Mesenchymal stem cell (in vitro differentiated cells and primary cell): Measurements from ENCODE around the gene EEF2K.
"Not testable (repeated sequence)": the region's sequence is repeated elsewhere in the genome, so short reads cannot be mapped to it uniquely, and the experiment has no call there.

Experiments
- DNase-seq: peaks from one replicate; pipeline ENCODE4 v3.0.0-alpha.2; 2013
- H2AFZ ChIP-seq: one replicate; pipeline ENCODE4 v1.6.1; 2013; ENCODE audit warnings: low read depth, mild to moderate bottlenecking, control low read depth, inconsistent platforms, low read length, moderate library complexity
- H2AK5ac ChIP-seq: 2 replicates; pipeline ENCODE4 v1.6.1; 2013; ENCODE audit warnings: low read length, moderate library complexity, mild to moderate bottlenecking, inconsistent platforms; ENCODE audit not compliant: severe bottlenecking
- H2BK120ac ChIP-seq: one replicate; pipeline ENCODE4 v1.6.1; 2013; ENCODE audit warnings: low read depth, mild to moderate bottlenecking, inconsistent platforms, low read length, moderate library complexity
- H2BK12ac ChIP-seq, 2 experiments: one replicate each; pipeline ENCODE4 v1.6.1; 2013; ENCODE audit warnings: inconsistent platforms in 2 of 2, low read length in 2 of 2, mild to moderate bottlenecking in 2 of 2, moderate library complexity in 2 of 2, control low read depth in 1 of 2
- H2BK15ac ChIP-seq: one replicate; pipeline ENCODE4 v1.6.1; 2013; ENCODE audit warnings: mild to moderate bottlenecking, low read depth, inconsistent platforms; ENCODE audit not compliant: poor library complexity, severe bottlenecking
- H2BK5ac ChIP-seq: 2 replicates; pipeline ENCODE4 v1.6.1; 2013; ENCODE audit warnings: low read depth, mild to moderate bottlenecking, low read length, control low read depth, inconsistent platforms; ENCODE audit not compliant: poor library complexity, severe bottlenecking
- H3K14ac ChIP-seq, 2 experiments: one replicate each; pipeline ENCODE4 v1.6.1; 2013; ENCODE audit warnings: inconsistent platforms in 2 of 2, low read length in 2 of 2, control low read depth in 1 of 2, mild to moderate bottlenecking in 1 of 2, moderate library complexity in 1 of 2
- H3K18ac ChIP-seq, 2 experiments: one replicate each; pipeline ENCODE4 v1.6.1; 2013; ENCODE audit warnings: inconsistent platforms in 2 of 2, low read length in 2 of 2, control low read depth in 1 of 2, low read depth in 1 of 2, mild to moderate bottlenecking in 1 of 2
- H3K23ac ChIP-seq, 2 experiments: one replicate each; pipeline ENCODE4 v1.6.1; 2013; ENCODE audit warnings: inconsistent platforms in 2 of 2, low read length in 2 of 2, mild to moderate bottlenecking in 2 of 2, moderate library complexity in 2 of 2, control low read depth in 1 of 2
- H3K27ac ChIP-seq: 2 replicates; pipeline ENCODE4 v1.5.1; 2013; ENCODE audit warnings: mild to moderate bottlenecking, moderate library complexity, low read length, control low read depth, inconsistent platforms; ENCODE audit not compliant: poor library complexity, severe bottlenecking
- H3K27me3 ChIP-seq, 2 experiments: 2 replicates each; pipeline versions ENCODE4 v1.6.1 to v1.7.0; 2013; ENCODE audit warnings: low read length in 2 of 2, mild to moderate bottlenecking in 2 of 2, moderate library complexity in 2 of 2, control low read depth in 1 of 2, inconsistent platforms in 1 of 2; ENCODE audit not compliant: control insufficient read depth in 1 of 2, insufficient read depth in 1 of 2
- H3K36me3 ChIP-seq, 2 experiments: 2 replicates each; pipeline versions ENCODE4 v1.6.1 to v1.7.0; 2013; ENCODE audit warnings: low read length in 2 of 2, control low read depth in 1 of 2, inconsistent platforms in 1 of 2, low read depth in 1 of 2, mild to moderate bottlenecking in 1 of 2; ENCODE audit not compliant: insufficient read depth in 2 of 2, control insufficient read depth in 1 of 2
- H3K4ac ChIP-seq, 2 experiments: one replicate each; pipeline ENCODE4 v1.6.1; 2013; ENCODE audit warnings: inconsistent platforms in 2 of 2, low read length in 2 of 2, mild to moderate bottlenecking in 2 of 2, moderate library complexity in 2 of 2, control low read depth in 1 of 2, low read depth in 1 of 2
- H3K4me1 ChIP-seq: 2 replicates; pipeline ENCODE4 v1.6.1; 2013; ENCODE audit warnings: low read depth, low read length, control low read depth; ENCODE audit not compliant: control insufficient read depth, insufficient read depth
- H3K4me2 ChIP-seq: 2 replicates; pipeline ENCODE4 v1.6.1; 2013; ENCODE audit warnings: low read length, mild to moderate bottlenecking, inconsistent platforms; ENCODE audit not compliant: poor library complexity, severe bottlenecking
- H3K4me3 ChIP-seq, 2 experiments: 2 replicates each; pipeline versions ENCODE4 v1.5.1 to v1.7.0; 2013; ENCODE audit warnings: low read length in 2 of 2, mild to moderate bottlenecking in 2 of 2, control low read depth in 1 of 2, low read depth in 1 of 2; ENCODE audit not compliant: insufficient read depth in 1 of 2
- H3K79me1 ChIP-seq: replicated peaks from 2 replicates; pipeline ENCODE4 v1.6.1; 2013; ENCODE audit warnings: mild to moderate bottlenecking, control low read depth, low read length, inconsistent platforms; ENCODE audit not compliant: poor library complexity, severe bottlenecking
- H3K9ac ChIP-seq: 2 replicates; pipeline ENCODE4 v1.7.0; 2013; ENCODE audit warnings: mild to moderate bottlenecking, low read length, moderate library complexity
- H3K9me3 ChIP-seq: 2 replicates; pipeline ENCODE4 v1.7.0; 2013; ENCODE audit warnings: mild to moderate bottlenecking, low read length; ENCODE audit not compliant: control insufficient read depth
- H4K8ac ChIP-seq: one replicate; pipeline ENCODE4 v1.6.1; 2013; ENCODE audit warnings: inconsistent platforms, mild to moderate bottlenecking, low read length, moderate library complexity
- H4K91ac ChIP-seq: one replicate; pipeline ENCODE4 v1.6.1; 2013; ENCODE audit warnings: mild to moderate bottlenecking, low read length, inconsistent platforms
- WGBS: methylation state at CpG from one replicate; pipeline ENCODE4 v1.1.7; 2013; ENCODE audit warnings: mixed read lengths; 5-methylcytosine and 5-hydroxymethylcytosine counted together

The EEF2K gene

GRCh38 chr16:22172642-22173041 lies 33.4 kb upstream of the EEF2K start:
- H3K27me3 ChIP-seq = peaks cover 6 to 15% of the 10 kb centered on the region in 2 experiments
- H3K23ac ChIP-seq, H3K79me1 ChIP-seq, H4K8ac ChIP-seq, DNase-seq, H3K9ac ChIP-seq, H3K18ac ChIP-seq, H3K4me2 ChIP-seq, H3K36me3 ChIP-seq, H3K4me3 ChIP-seq, H2BK12ac ChIP-seq, H2BK120ac ChIP-seq, H2AK5ac ChIP-seq, H3K4ac ChIP-seq, H3K4me1 ChIP-seq, H3K14ac ChIP-seq, H2BK15ac ChIP-seq, H3K9me3 ChIP-seq, H4K91ac ChIP-seq, H2AFZ ChIP-seq, H3K27ac ChIP-seq, H2BK5ac ChIP-seq: not testable (repeated sequence)
- 90% methylated on average over 1 of the region's 1 CpG for WGBS

GRCh38 chr16:22174642-22175041 lies 31.4 kb upstream of the EEF2K start:
- Histone ChIP-seq H3K79me1 (no peaks in the 10 kb centered on the region), H3K4me1 (no peaks in the 10 kb centered on the region), H3K14ac (no peak overlapping the region), H2BK15ac (no peak overlapping the region), H3K4me3 (no peak overlapping the region), H2BK12ac (no peak overlapping the region), H3K9ac (no peak overlapping the region), H2BK120ac (no peak overlapping the region), H2AFZ (no peak overlapping the region), H3K36me3 (no peaks in the 10 kb centered on the region), H3K18ac (no peak overlapping the region), H2AK5ac (no peak overlapping the region), H3K4ac (no peak overlapping the region), H3K23ac (no peak overlapping the region), H4K8ac (no peak overlapping the region), H3K27ac (no peak overlapping the region), H3K9me3 (no peaks in the 10 kb centered on the region), H4K91ac (no peak overlapping the region), H3K4me2 (no peak overlapping the region), H2BK5ac (no peak overlapping the region), H3K27me3 (peaks cover 12 to 23% of the 10 kb centered on the region in 2 experiments)
- DNase-seq = no peak
- 82% methylated on average over 9 of the region's 9 CpGs for WGBS

GRCh38 chr16:22177968-22178930 lies 27.8 kb upstream of the EEF2K start:
- H2AK5ac ChIP-seq = no peak overlapping the region
- 77% methylated on average over 18 of the region's 18 CpGs for WGBS
- no peak overlapping the region for H3K4me3 ChIP-seq
- no peak overlapping the region for H3K18ac ChIP-seq
- H3K4ac ChIP-seq = no peak overlapping the region
- peaks cover 15 to 24% of the 10 kb centered on the region in 2 experiments for H3K27me3 ChIP-seq
- H4K91ac ChIP-seq = no peak overlapping the region
- no peak overlapping the region for H2BK15ac ChIP-seq
- H3K9ac ChIP-seq = no peak overlapping the region
- no peak overlapping the region for H4K8ac ChIP-seq
- H3K9me3 ChIP-seq = no peaks in the 10 kb centered on the region
- no peak overlapping the region for H3K14ac ChIP-seq
- H2AFZ ChIP-seq = no peak overlapping the region
- no peak for DNase-seq
- H2BK5ac ChIP-seq = no peak overlapping the region
- no peak overlapping the region for H2BK120ac ChIP-seq
- no peak overlapping the region for H3K27ac ChIP-seq
- H3K36me3 ChIP-seq = no peaks in the 10 kb centered on the region
- no peak overlapping the region for H3K4me2 ChIP-seq
- no peaks in the 10 kb centered on the region for H3K79me1 ChIP-seq
- H3K4me1 ChIP-seq = no peaks in the 10 kb centered on the region
- H3K23ac ChIP-seq = no peak overlapping the region
- H2BK12ac ChIP-seq = no peak overlapping the region

GRCh38 chr16:22181426-22181825 lies 24.7 kb upstream of the EEF2K start:
- Histone ChIP-seq H4K91ac (no peak overlapping the region), H3K4ac (no peak overlapping the region), H2BK12ac (no peak overlapping the region), H3K79me1 (no peaks in the 10 kb centered on the region), H2BK5ac (no peak overlapping the region), H3K18ac (no peak overlapping the region), H3K4me2 (no peak overlapping the region), H2AK5ac (no peak overlapping the region), H3K23ac (no peak overlapping the region), H3K9ac (no peak overlapping the region), H2BK120ac (no peak overlapping the region), H3K27ac (no peak overlapping the region), H3K9me3 (no peaks in the 10 kb centered on the region), H3K27me3 (peaks cover 17 to 30% of the 10 kb centered on the region in 2 experiments), H2AFZ (no peak overlapping the region), H3K4me3 (no peak overlapping the region), H3K36me3 (no peaks in the 10 kb centered on the region), H3K4me1 (no peaks in the 10 kb centered on the region), H4K8ac (no peak overlapping the region), H3K14ac (no peak overlapping the region), H2BK15ac (no peak overlapping the region)
- WGBS = 75% methylated on average over 9 of the region's 11 CpGs
- DNase-seq = no peak
